Measurements from ENCODE around the gene HPCAL1. TPM values are rescaled to one million over a fixed set of nuclear protein-coding genes. Genes with fewer than 3 reads are reported as not detected.

The HPCAL1 gene
- total and polyA plus RNA-seq, 8 donors = 22.1 to 32.7 (median 26.4) TPM

DNA sequence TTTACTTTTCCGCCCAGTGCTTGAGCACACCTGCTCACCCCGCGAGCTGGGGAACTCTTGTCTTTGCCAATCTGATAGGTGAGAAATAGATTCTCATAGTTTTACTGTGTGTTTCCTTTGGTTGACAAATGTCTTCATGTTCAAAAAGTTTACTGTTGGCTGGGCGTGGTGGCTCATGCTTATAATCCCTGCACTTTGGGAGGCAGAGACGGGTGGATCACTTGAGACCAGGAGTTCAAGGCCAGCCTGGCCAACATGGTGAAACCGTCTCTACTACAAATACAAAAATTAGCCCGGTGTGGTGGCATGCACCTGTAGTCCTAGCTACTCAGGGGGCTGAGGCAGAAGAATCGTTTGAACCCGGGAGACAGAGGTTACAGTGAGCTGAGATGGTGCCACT lies 135.1 kb downstream of the HPCAL1 start:
- H3K27me3 ChIP-seq = no peaks in the 10 kb centered on the region
- no peak overlapping the region for H3K27ac ChIP-seq
- DNase-seq = no peak
- peaks cover 1 to 32% (median 31%) of the 10 kb centered on the region in 3 donors for H3K36me3 ChIP-seq
- TF ChIP-seq, protein P1, sequence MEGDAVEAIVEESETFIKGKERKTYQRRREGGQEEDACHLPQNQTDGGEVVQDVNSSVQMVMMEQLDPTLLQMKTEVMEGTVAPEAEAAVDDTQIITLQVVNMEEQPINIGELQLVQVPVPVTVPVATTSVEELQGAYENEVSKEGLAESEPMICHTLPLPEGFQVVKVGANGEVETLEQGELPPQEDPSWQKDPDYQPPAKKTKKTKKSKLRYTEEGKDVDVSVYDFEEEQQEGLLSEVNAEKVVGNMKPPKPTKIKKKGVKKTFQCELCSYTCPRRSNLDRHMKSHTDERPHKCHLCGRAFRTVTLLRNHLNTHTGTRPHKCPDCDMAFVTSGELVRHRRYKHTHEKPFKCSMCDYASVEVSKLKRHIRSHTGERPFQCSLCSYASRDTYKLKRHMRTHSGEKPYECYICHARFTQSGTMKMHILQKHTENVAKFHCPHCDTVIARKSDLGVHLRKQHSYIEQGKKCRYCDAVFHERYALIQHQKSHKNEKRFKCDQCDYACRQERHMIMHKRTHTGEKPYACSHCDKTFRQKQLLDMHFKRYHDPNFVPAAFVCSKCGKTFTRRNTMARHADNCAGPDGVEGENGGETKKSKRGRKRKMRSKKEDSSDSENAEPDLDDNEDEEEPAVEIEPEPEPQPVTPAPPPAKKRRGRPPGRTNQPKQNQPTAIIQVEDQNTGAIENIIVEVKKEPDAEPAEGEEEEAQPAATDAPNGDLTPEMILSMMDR (IDR thresholded peaks at IDR 0.05) = no peak
- no peak for ATAC-seq
- H3K4me3 ChIP-seq = no peak overlapping the region
- WGBS, 2 donors = 30 to 37% methylated on average over 9 of the region's 9 CpGs
- peaks cover 0 to 6% (median 0%) of the 10 kb centered on the region in 3 donors for H3K4me1 ChIP-seq
- H3K9me3 ChIP-seq = no peaks in the 10 kb centered on the region
- no peak for FAIRE-seq
- intact Hi-C loops (cut with DNase I) = loop anchor here in 2 of 3 donors (5.0 kb wide), 3 partner anchors 296 to 316 kb away; partner anchors contain the start of gene RRM2 (in 1 of the 2)

DNA sequence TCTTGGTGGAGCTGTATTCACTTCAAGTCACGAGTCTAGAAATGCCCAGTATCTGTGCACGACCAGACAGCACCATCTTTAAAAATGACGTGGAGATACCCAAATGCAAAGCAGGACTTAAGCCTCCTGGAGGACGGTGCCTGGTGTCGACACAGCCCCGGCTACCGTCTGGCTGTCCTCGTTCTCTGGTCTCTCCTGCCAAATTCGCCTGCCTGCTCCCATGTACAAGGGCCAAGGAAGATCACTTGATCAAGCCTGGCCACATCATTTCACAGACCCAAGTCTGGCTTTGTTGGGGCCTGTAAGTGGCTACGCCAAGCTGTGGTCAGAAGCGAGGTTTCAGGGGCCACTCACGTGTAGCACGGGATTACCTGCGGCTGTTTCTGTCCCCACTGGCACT lies 136.0 kb downstream of the HPCAL1 start:
- H3K4me3 ChIP-seq = no peak overlapping the region
- H3K27ac ChIP-seq = no peak overlapping the region
- peak in 1 of 6 donors; percentile 35 for DNase-seq
- intact Hi-C loops (cut with DNase I) = loop anchor here in 2 of 3 donors (5.0 kb wide), 3 partner anchors 296 to 316 kb away; partner anchors contain the start of gene RRM2 (in 1 of the 2)
- TF ChIP-seq, protein P1 (IDR thresholded peaks at IDR 0.05) = no peak
- FAIRE-seq = no peak
- no peaks in the 10 kb centered on the region for H3K9me3 ChIP-seq
- 93% methylated on average over 14 of the region's 14 CpGs for WGBS, 2 donors
- H3K4me1 ChIP-seq = peaks cover 0 to 6% (median 0%) of the 10 kb centered on the region in 3 donors
- no peak for ATAC-seq
- H3K36me3 ChIP-seq = peaks cover 7 to 41% (median 40%) of the 10 kb centered on the region in 3 donors
- H3K27me3 ChIP-seq = no peaks in the 10 kb centered on the region

DNA sequence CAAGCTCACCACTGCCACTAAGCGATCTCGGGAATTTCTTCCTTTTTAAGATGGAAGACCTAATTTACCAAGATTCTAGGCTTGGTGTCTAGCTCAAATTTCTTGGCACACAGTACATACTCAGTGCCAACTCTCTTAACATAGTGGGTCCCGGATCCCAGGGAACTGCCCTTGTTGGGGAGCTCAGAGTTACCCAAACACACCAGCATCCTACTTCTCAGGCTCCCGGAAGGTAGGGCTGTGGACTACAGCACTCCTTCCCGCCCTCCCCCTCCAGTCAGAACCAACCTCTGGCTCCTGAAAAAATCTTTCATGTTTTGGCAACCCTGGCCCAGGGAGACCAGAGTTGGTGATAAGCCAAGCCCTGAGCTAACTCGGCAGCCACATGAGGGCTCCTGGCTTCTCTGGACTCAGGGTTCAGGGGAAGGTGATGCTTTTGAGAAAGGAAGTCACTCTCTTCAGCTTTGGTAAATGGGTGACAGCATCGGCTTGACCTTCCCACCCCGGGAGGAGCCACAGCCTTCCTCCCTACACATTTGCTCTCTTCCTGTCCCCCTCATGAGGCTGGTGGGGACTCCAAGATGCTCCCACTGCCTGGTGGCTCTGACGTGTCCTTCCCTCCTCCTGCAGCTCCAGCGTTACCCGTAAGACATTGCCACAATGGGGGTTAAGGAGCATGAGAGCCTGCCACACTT lies 136.6 kb downstream of the HPCAL1 start:
- peaks cover 0 to 6% (median 0%) of the 10 kb centered on the region in 3 donors for H3K4me1 ChIP-seq
- H3K27ac ChIP-seq = no peak overlapping the region
- no peak overlapping the region for H3K4me3 ChIP-seq
- no peaks in the 10 kb centered on the region for H3K27me3 ChIP-seq
- peak in 3 of 4 donors; percentile 11 to 45 (median 17) for ATAC-seq
- H3K36me3 ChIP-seq = peaks cover 7 to 45% (median 45%) of the 10 kb centered on the region in 3 donors
- DNase-seq = peak in 1 of 6 donors; percentile 36
- no peak for FAIRE-seq
- intact Hi-C loops (cut with DNase I) = loop anchor here in 2 of 3 donors (5.0 kb wide), 3 partner anchors 297 to 317 kb away; partner anchors contain the start of gene RRM2 (in 1 of the 2)
- 71 to 72% methylated on average over 11 of the region's 11 CpGs for WGBS, 2 donors
- TF ChIP-seq, protein P1 (IDR thresholded peaks at IDR 0.05) = no peak
- H3K9me3 ChIP-seq = no peaks in the 10 kb centered on the region

DNA sequence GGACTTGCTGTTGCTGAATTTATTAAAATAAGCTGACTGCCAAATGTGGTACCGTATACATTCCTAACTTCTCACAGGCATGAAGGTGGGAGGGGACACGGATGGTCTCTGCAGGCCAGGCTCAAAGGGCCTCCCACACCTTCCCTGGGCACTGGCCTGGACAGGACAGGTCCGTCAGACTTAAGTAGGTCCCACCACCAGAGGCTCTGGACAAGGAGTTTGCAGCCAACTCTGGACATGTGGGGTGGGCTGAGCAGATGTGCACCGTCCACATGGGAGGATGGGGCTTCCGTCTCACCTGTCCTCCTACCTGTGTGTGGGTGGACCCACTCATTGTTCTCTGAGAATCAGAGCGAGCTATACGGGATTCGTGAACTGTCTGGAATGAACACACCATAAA lies 137.3 kb downstream of the HPCAL1 start:
- Histone ChIP-seq H3K36me3 (peaks cover 7 to 50% (median 45%) of the 10 kb centered on the region in 3 donors), H3K9me3 (no peaks in the 10 kb centered on the region), H3K27me3 (no peaks in the 10 kb centered on the region), H3K4me1 (peaks cover 2 to 3% (median 2%) of the 10 kb centered on the region in 3 donors), H3K27ac (no peak overlapping the region), H3K4me3 (no peak overlapping the region)
- WGBS, 2 donors = 94 to 96% methylated on average over 8 of the region's 8 CpGs
- intact Hi-C loops (cut with DNase I) = loop anchor here in 2 of 3 donors (5.0 to 10.0 kb wide), 4 partner anchors 225 to 318 kb away; partner anchors contain the start of gene RRM2 (in 1 of the 2)
- TF ChIP-seq, protein P1 (IDR thresholded peaks at IDR 0.05) = no peak
- FAIRE-seq (no peak), ATAC-seq (no peak), DNase-seq (peak in 1 of 6 donors; percentile 46)
